NCI-H1417 treated with DMSO at 0.1 percent for 48 hours (cell line): ENCODE results near the gene TACC3.

Source experiments
- DNase-seq: peaks from one replicate; lab custom pipeline; 2025; lab: John Stamatoyannopoulos, UW

Gene TACC3

GRCh38 chr4:1703867-1704266, 17.5 kb upstream of the TACC3 start:
- DNase-seq = no peak

GRCh38 chr4:1705732-1706131, 15.6 kb upstream of the TACC3 start:
- DNase-seq = no peak

GRCh38 chr4:1706358-1706757, 15.0 kb upstream of the TACC3 start:
- DNase-seq = no peak

- DNase-seq = no peak
Observed at GRCh38 chr4:1708581-1708980, 12.7 kb upstream of the TACC3 start.

- no peak for DNase-seq
Observed at GRCh38 chr4:1711055-1711570, 10.2 kb upstream of the TACC3 start.

GRCh38 chr4:1711571-1712215, 9.6 kb upstream of the TACC3 start:
- no peak for DNase-seq

GRCh38 chr4:1712216-1713002, 8.9 kb upstream of the TACC3 start, which contains the start of gene SLBP:
Gene SLBP, minus strand, starts transcription at chr4:1712319. Its CDS starts 131 bp downstream, at chr4:1712188.
- DNase-seq = peak; percentile 76

GRCh38 chr4:1713003-1713851, 8.1 kb upstream of the TACC3 start:
- DNase-seq = no peak

- no peak for DNase-seq
Observed at GRCh38 chr4:1714303-1715001, 6.9 kb upstream of the TACC3 start.

GRCh38 chr4:1715002-1715758, 6.1 kb upstream of the TACC3 start:
- no peak for DNase-seq

GRCh38 chr4:1716065-1716945, 5.0 kb upstream of the TACC3 start:
- no peak for DNase-seq

GRCh38 chr4:1717129-1718094, 3.9 kb upstream of the TACC3 start:
- DNase-seq = peak; percentile 2

- no peak for DNase-seq
Observed at GRCh38 chr4:1718095-1718850, 3.0 kb upstream of the TACC3 start.

GRCh38 chr4:1720163-1720983, 948 bp upstream of the TACC3 start:
- no peak for DNase-seq

GRCh38 chr4:1721666-1722550, 587 bp downstream of the TACC3 start:
- DNase-seq = no peak

- DNase-seq = no peak
Observed at GRCh38 chr4:1722551-1723118, 1.3 kb downstream of the TACC3 start.
